Skeletal muscle satellite cell (primary cell): ENCODE measurements around the gene NSL1.

Source experiments
- H3K27me3 ChIP-seq: 2 replicates; pipeline ENCODE4 v1.7.0; 2013; ENCODE audit warnings: low read length; ENCODE audit not compliant: control insufficient read depth, insufficient read depth
- H3K36me3 ChIP-seq: 2 replicates; pipeline ENCODE4 v1.7.0; 2013; ENCODE audit warnings: mild to moderate bottlenecking, control low read depth, low read length; ENCODE audit not compliant: insufficient read depth
- H3K4me1 ChIP-seq: 2 replicates; pipeline ENCODE4 v1.7.0; 2013; ENCODE audit warnings: low read length; ENCODE audit not compliant: control insufficient read depth, insufficient read depth
- H3K4me2 ChIP-seq: 2 replicates; pipeline ENCODE4 v1.7.0; 2013; ENCODE audit warnings: mild to moderate bottlenecking, low read length
- H3K4me3 ChIP-seq: 2 replicates; pipeline ENCODE4 v1.7.0; 2013; ENCODE audit warnings: low read length
- H3K9ac ChIP-seq: 2 replicates; pipeline ENCODE4 v1.7.0; 2013; ENCODE audit warnings: mild to moderate bottlenecking, low read depth, low read length, moderate library complexity
- H3K9me3 ChIP-seq: replicated peaks from 2 replicates; pipeline ENCODE4 v1.7.0; 2013; ENCODE audit warnings: mild to moderate bottlenecking, control low read depth, low read length

Gene NSL1

DNA sequence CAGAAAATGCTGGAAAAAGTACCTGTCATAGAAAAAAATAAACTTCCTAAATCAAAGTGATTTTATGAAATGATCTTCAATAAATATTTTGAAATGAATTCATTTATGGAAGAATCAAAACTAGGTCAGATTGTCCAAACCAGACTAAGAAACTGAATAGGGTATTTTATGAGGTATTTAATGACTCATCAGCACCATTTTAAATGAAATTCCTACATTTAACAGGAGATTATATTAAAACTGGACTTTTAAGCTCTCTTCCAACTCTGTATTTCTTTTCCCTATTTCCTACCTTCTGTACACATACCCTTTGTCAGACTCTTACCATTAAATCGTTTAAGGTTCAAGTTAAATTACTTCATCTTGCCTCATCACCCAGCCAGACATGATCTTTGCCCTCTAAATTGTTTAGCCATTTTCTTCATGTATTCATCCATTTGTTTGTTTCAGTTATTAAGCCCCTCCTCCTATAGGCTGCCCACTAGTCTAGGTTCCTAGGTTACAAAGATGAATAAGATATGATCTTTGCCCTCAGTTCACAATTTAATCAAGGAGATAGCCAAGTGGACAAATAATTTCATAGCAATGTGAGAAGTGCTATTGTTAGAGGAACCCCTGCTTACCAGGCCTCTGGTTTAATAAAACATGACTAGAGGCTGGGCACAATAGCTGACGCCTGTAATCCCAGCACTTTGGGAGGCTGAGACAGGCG lies 25.1 kb upstream of the NSL1 start:
- H3K4me2 ChIP-seq, result no peak overlapping the region
- H3K4me1 ChIP-seq, result peaks cover 7% of the 10 kb centered on the region
- H3K9ac ChIP-seq, result no peak overlapping the region
- H3K9me3 ChIP-seq, result no peaks in the 10 kb centered on the region
- H3K4me3 ChIP-seq, result no peak overlapping the region
- H3K27me3 ChIP-seq, result no peaks in the 10 kb centered on the region
- H3K36me3 ChIP-seq, result no peaks in the 10 kb centered on the region

DNA sequence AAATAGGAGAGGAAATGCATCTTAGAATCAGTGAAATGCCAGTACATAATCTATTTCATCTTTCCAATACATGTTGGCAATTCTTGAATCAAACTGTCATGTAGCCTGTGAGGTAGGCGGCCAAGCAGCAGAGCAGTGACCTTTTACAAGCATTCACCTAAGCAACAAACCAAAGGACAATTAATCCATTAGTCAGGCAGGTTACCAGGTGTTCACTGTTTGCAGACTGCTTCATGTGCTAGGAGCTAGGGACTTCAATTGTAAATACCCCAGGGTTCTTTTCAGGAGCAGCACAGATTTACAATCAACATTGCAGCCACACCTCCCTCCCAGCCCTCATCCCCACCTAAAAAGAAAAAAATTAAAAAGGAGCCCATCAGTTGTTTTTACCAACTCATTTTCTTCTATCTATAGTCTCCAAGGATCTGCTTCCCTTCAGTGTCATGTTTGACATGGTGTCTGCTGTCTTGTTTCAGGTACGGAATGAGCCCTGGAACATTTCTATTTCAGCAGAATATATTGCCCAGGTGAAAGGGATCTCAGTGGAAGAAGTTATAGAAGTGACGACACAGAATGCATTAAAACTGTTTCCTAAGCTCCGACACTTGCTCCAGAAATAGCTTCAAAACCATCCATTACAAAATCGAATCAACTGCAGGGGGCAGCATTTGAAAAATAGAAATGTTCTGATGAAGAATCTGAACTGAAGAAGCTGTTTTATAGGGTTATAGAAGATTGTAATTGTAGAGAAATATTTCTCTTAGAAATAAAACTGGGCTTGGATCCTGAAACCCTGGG lies 23.2 kb upstream of the NSL1 start:
- peaks cover 7% of the 10 kb centered on the region for H3K4me1 ChIP-seq
- H3K27me3 ChIP-seq, result no peaks in the 10 kb centered on the region
- no peak overlapping the region for H3K9ac ChIP-seq
- H3K4me3 ChIP-seq, result no peak overlapping the region
- H3K9me3 ChIP-seq, result no peaks in the 10 kb centered on the region
- H3K36me3 ChIP-seq, result no peaks in the 10 kb centered on the region
- H3K4me2 ChIP-seq, result no peak overlapping the region

- H3K36me3 ChIP-seq, result no peaks in the 10 kb centered on the region
Measured at GRCh38 chr1:212805767-212806166, 14.2 kb upstream of the NSL1 start.

GRCh38 chr1:212797681-212798080 lies 6.1 kb upstream of the NSL1 start:
- peaks cover 11% of the 10 kb centered on the region for H3K4me1 ChIP-seq
- H3K4me3 ChIP-seq, result no peak overlapping the region
- no peaks in the 10 kb centered on the region for H3K9me3 ChIP-seq
- no peaks in the 10 kb centered on the region for H3K27me3 ChIP-seq
- H3K36me3 ChIP-seq, result peaks cover 8% of the 10 kb centered on the region
- no peak overlapping the region for H3K9ac ChIP-seq
- no peak overlapping the region for H3K4me2 ChIP-seq

More at GRCh38 chr1:212805767-212806166, 14.2 kb upstream of the NSL1 start:
- Histone ChIP-seq H3K4me2 (no peak overlapping the region), H3K27me3 (no peaks in the 10 kb centered on the region), H3K4me3 (no peak overlapping the region), H3K9ac (no peak overlapping the region), H3K4me1 (no peaks in the 10 kb centered on the region), H3K9me3 (no peaks in the 10 kb centered on the region)

DNA sequence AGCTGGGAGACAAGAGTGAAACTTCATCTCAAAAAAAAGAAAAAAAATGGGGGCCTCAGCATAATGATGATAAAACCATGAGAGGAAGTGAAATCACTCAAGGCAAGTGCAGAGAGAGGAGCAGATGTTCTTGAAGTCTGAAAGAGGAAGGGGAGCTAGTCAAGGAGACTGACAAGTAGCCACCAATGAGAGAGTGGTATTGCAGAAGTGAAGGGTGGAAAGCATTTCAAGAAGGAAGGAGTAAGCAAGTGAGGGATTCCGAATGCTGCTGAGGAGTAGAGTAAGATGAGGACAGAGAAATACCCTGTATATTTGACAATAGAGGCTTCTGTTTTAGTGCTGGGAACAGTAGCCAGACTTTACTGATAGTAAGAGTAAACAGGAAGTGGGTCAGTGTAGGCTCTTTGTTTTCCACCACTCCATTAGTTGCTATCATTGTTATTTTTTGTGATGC lies 3.0 kb upstream of the NSL1 start:
- no peak overlapping the region for H3K9ac ChIP-seq
- no peak overlapping the region for H3K4me2 ChIP-seq
- H3K4me3 ChIP-seq, result no peak overlapping the region
- H3K9me3 ChIP-seq, result no peaks in the 10 kb centered on the region
- H3K27me3 ChIP-seq, result no peaks in the 10 kb centered on the region
- H3K4me1 ChIP-seq, result peaks cover 13% of the 10 kb centered on the region
- peaks cover 8% of the 10 kb centered on the region for H3K36me3 ChIP-seq

DNA sequence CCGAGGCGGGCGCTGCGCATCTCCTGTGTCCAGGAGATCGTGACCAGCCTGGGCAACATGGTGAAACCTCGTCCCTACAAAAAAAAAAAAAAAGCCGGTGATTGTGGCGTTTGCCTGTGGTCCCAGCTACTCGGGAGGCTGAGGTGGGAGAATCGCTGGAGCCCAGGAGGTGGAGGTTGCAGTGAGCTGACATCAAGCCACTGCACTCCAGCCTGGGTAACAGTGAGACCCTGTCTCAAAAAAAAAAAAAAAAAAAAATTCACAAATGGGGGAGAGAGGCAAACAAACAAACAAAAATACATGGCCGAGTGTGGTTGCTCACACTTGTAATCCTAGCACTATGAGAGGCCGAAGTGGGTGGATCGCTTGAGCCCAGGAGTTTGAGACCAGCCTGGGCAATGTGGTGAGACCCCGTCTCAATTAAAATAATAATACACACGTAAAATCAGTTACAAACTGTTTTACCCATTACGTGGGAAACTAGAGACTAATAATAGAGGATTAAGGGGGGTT lies 875 bp upstream of the NSL1 start:
- peak overlapping the region; percentile 100 for H3K4me3 ChIP-seq
- peak overlapping the region; percentile 99 for H3K9ac ChIP-seq
- peak overlapping the region; percentile 90 for H3K4me2 ChIP-seq
- H3K36me3 ChIP-seq, result peaks cover 8% of the 10 kb centered on the region
- H3K9me3 ChIP-seq, result no peaks in the 10 kb centered on the region
- no peaks in the 10 kb centered on the region for H3K27me3 ChIP-seq
- H3K4me1 ChIP-seq, result peaks cover 8% of the 10 kb centered on the region

DNA sequence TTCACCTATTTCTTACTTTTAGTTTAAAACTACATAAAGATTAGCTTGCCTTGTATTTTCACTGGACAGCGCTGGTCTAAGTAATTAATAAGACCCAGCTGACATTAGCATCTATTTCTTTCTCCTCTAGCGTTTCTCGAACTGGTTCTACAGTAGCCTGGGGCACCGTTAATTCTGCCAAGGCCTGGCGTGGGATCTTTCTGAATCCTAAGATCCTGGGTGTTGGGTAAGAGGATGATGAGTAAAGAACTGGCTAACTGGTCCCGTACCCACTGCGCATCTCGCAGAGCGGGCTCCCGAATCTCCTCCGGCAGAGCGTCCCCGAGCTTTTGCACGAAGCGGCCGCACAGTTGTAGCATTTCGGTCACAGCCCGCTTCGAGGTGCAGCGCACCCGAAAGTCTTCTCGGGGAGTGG lies 309 bp downstream of the NSL1 start:
- H3K36me3 ChIP-seq, result peaks cover 10% of the 10 kb centered on the region
- H3K27me3 ChIP-seq, result no peaks in the 10 kb centered on the region
- H3K4me1 ChIP-seq, result peaks cover 5% of the 10 kb centered on the region
- no peaks in the 10 kb centered on the region for H3K9me3 ChIP-seq
- H3K9ac ChIP-seq, result peak overlapping the region; percentile 99
- H3K4me2 ChIP-seq, result peak overlapping the region; percentile 90
- H3K4me3 ChIP-seq, result peak overlapping the region; percentile 100

GRCh38 chr1:212785871-212786270 lies 5.7 kb downstream of the NSL1 start:
- Histone ChIP-seq H3K27me3 (no peaks in the 10 kb centered on the region), H3K4me3 (no peak overlapping the region), H3K36me3 (peaks cover 30% of the 10 kb centered on the region), H3K9me3 (no peaks in the 10 kb centered on the region), H3K4me2 (no peak overlapping the region), H3K9ac (no peak overlapping the region), H3K4me1 (peaks cover 8% of the 10 kb centered on the region)

GRCh38 chr1:212783976-212784375 lies 7.6 kb downstream of the NSL1 start:
- Histone ChIP-seq H3K27me3 (no peaks in the 10 kb centered on the region), H3K36me3 (peaks cover 30% of the 10 kb centered on the region), H3K4me1 (peaks cover 8% of the 10 kb centered on the region), H3K9me3 (no peaks in the 10 kb centered on the region), H3K9ac (no peak overlapping the region), H3K4me2 (no peak overlapping the region), H3K4me3 (no peak overlapping the region)

GRCh38 chr1:212782422-212783154 lies 9.0 kb downstream of the NSL1 start:
- Histone ChIP-seq H3K4me3 (no peak overlapping the region), H3K4me1 (peaks cover 8% of the 10 kb centered on the region), H3K27me3 (no peaks in the 10 kb centered on the region), H3K9ac (no peak overlapping the region), H3K36me3 (peaks cover 30% of the 10 kb centered on the region), H3K9me3 (no peaks in the 10 kb centered on the region), H3K4me2 (peak overlapping the region; percentile 26)

- H3K4me3 ChIP-seq, result no peak overlapping the region
- H3K36me3 ChIP-seq, result peaks cover 22% of the 10 kb centered on the region
- no peak overlapping the region for H3K9ac ChIP-seq
- peaks cover 8% of the 10 kb centered on the region for H3K4me1 ChIP-seq
- no peaks in the 10 kb centered on the region for H3K27me3 ChIP-seq
- H3K4me2 ChIP-seq, result no peak overlapping the region
- H3K9me3 ChIP-seq, result no peaks in the 10 kb centered on the region
Measured at GRCh38 chr1:212781225-212781624, 10.4 kb downstream of the NSL1 start.
